CD4-positive, alpha-beta T cell (primary cell): ENCODE data around the gene HSPA9. TPM values are rescaled to one million over a fixed set of nuclear protein-coding genes. Genes with fewer than 3 reads are reported as not detected.

Experiments
- ATAC-seq: fragments of 200-7000 bp; cut with Tn5 transposase; one replicate; pipeline ENCODE4 v1.10.0; 2022; ENCODE audit warnings: mild to moderate bottlenecking; ENCODE audit not compliant: poor library complexity
- CTCF ChIA-PET: fragments of 350-600 bp; sonication (Branson Sonifier 250); formaldehyde crosslinking; loops from one replicate; lab custom pipeline; 2021; ENCODE audit warnings: antibody characterized with exemption, inconsistent platforms; lab: Charles Lee
- POLR2A ChIA-PET: fragments of 350-600 bp; sonication (Branson Sonifier 250); formaldehyde crosslinking; loops from one replicate; lab custom pipeline; 2021; ENCODE audit warnings: antibody characterized with exemption, inconsistent platforms; lab: Charles Lee
- DNase-seq, 14 experiments: peaks; one replicate each; pipeline ENCODE4 v3.0.0-alpha.2; 2013 to 2020; ENCODE audit warnings: mixed read lengths in 2 of 14
- H3K27ac ChIP-seq, 2 donors: one replicate each; pipeline versions ENCODE4 v1.5.1 to v1.7.0; 2013; ENCODE audit warnings: low read length in 2 of 2, low read depth in 1 of 2, mild to moderate bottlenecking in 1 of 2
- H3K27me3 ChIP-seq, 2 experiments: 1 replicate in 1 of 2; 2 replicates in 1 of 2; pipeline versions ENCODE4 v1.6.1 to v1.7.0; 2013; ENCODE audit warnings: low read length in 2 of 2, control low read depth in 1 of 2, mild to moderate bottlenecking in 1 of 2, moderate library complexity in 1 of 2; ENCODE audit not compliant: insufficient read depth in 2 of 2, control insufficient read depth in 1 of 2
- H3K36me3 ChIP-seq: one replicate; pipeline ENCODE4 v1.6.1; 2013; ENCODE audit warnings: low read length, control low read depth; ENCODE audit not compliant: insufficient read depth
- H3K4me1 ChIP-seq: one replicate; pipeline ENCODE4 v1.6.1; 2013; ENCODE audit warnings: low read length, control low read depth; ENCODE audit not compliant: insufficient read depth
- H3K4me3 ChIP-seq: one replicate; pipeline ENCODE4 v1.5.1; 2013; ENCODE audit warnings: mild to moderate bottlenecking, low read length, moderate library complexity
- H3K9me3 ChIP-seq, 2 experiments: 1 replicate in 1 of 2; 2 replicates in 1 of 2; pipeline versions ENCODE4 v1.6.1 to v1.7.0; 2013; ENCODE audit warnings: low read length in 2 of 2, mild to moderate bottlenecking in 2 of 2, control low read depth in 1 of 2, moderate library complexity in 1 of 2; ENCODE audit not compliant: control insufficient read depth in 1 of 2, insufficient read depth in 1 of 2
- H3K27ac Mint-ChIP-seq: one replicate; pipeline ENCODE4 v1.8.0; 2020; ENCODE audit warnings: mixed read lengths
- H3K27me3 Mint-ChIP-seq: one replicate; pipeline ENCODE4 v1.8.0; 2021; ENCODE audit warnings: mixed read lengths
- H3K36me3 Mint-ChIP-seq: one replicate; pipeline ENCODE4 v1.8.0; 2021; ENCODE audit warnings: low read depth, mixed read lengths
- H3K4me1 Mint-ChIP-seq: one replicate; pipeline ENCODE4 v1.8.0; 2021; ENCODE audit warnings: low read depth, mixed read lengths
- H3K4me3 Mint-ChIP-seq: one replicate; pipeline ENCODE4 v1.8.0; 2020; ENCODE audit warnings: mild to moderate bottlenecking, mixed read lengths
- H3K9me3 Mint-ChIP-seq: one replicate; pipeline ENCODE4 v1.8.0; 2020; ENCODE audit warnings: mixed read lengths
- CTCF ChIP-seq: fragments of 200-600 bp; IDR thresholded peaks from one replicate; pipeline ENCODE4 v1.8.0; 2022; ENCODE audit warnings: antibody characterized with exemption, mild to moderate bottlenecking
- intact Hi-C, 2 experiments: fragments of 100-400 bp; cut with DNase I in 1 of 2; cut with micrococcal nuclease in 1 of 2; formaldehyde crosslinking; loops; one replicate each; pipeline versions ENCODE4 v1.15.1 to v1.9.0; 2023 to 2025; cut with DNase I, micrococcal nuclease
- total RNA-seq, 174 experiments: library from RNA in 2 of 174; stranded (reverse) in 2 of 174; gene quantifications; one replicate each; pipeline ENCODE4 v1.2.3 and lab custom pipeline; 2021 to 2026

The HSPA9 gene
- total RNA-seq, 2 experiments from 2014 or later = 354 to 366 TPM

GRCh38 chr5:138517437-138517836, 57.8 kb downstream of the HSPA9 start:
- Histone ChIP-seq H3K36me3 (peaks cover 67% of the 10 kb centered on the region), H3K27ac (no peak overlapping the region), H3K9me3 (no peaks in the 10 kb centered on the region), H3K4me1 (no peaks in the 10 kb centered on the region), H3K4me3 (no peak overlapping the region), H3K27me3 (no peaks in the 10 kb centered on the region)
- no peak for TF ChIP-seq CTCF
- DNase-seq (no peak), ATAC-seq (no peak)
- H3K27ac Mint-ChIP-seq = no peak overlapping the region
- H3K4me1 Mint-ChIP-seq = peaks cover 12% of the 10 kb centered on the region
- H3K27me3 Mint-ChIP-seq = no peaks in the 10 kb centered on the region
- ChIA-PET POLR2A (no interaction called here), CTCF (interaction anchor here (1.5 kb wide), 1 partner anchor 11 kb away, joined by 3 read pairs; no protein-coding TSS in a partner anchor)
- H3K4me3 Mint-ChIP-seq = no peak overlapping the region
- peaks cover 66% of the 10 kb centered on the region for H3K36me3 Mint-ChIP-seq
- intact Hi-C loops = no loop called here
- H3K9me3 Mint-ChIP-seq = no peaks in the 10 kb centered on the region

- POLR2A ChIA-PET = no interaction called here
- no peak overlapping the region for H3K27ac Mint-ChIP-seq
Measured at GRCh38 chr5:138515556-138516245, 59.5 kb downstream of the HSPA9 start.

GRCh38 chr5:138514021-138514420, 61.2 kb downstream of the HSPA9 start:
- no peaks in the 10 kb centered on the region for H3K27me3 Mint-ChIP-seq
- ATAC-seq (no peak), DNase-seq (no peak)
- H3K9me3 Mint-ChIP-seq = no peaks in the 10 kb centered on the region
- TF ChIP-seq CTCF = no peak
- intact Hi-C loops = no loop called here
- no peak overlapping the region for H3K27ac ChIP-seq
- H3K4me1 Mint-ChIP-seq = peaks cover 4% of the 10 kb centered on the region
- H3K9me3 ChIP-seq = no peaks in the 10 kb centered on the region
- peaks cover 93% of the 10 kb centered on the region for H3K36me3 Mint-ChIP-seq
- no peak overlapping the region for H3K4me3 Mint-ChIP-seq
- H3K4me3 ChIP-seq = no peak overlapping the region
- H3K27me3 ChIP-seq = no peaks in the 10 kb centered on the region
- H3K36me3 ChIP-seq = peaks cover 86% of the 10 kb centered on the region
- ChIA-PET POLR2A (no interaction called here), CTCF (no interaction called here)
- H3K4me1 ChIP-seq = no peaks in the 10 kb centered on the region
- H3K27ac Mint-ChIP-seq = no peak overlapping the region

More at GRCh38 chr5:138515556-138516245, 59.5 kb downstream of the HSPA9 start:
- peaks cover 7% of the 10 kb centered on the region for H3K4me1 Mint-ChIP-seq
- no peak overlapping the region for H3K27ac ChIP-seq
- no peak overlapping the region for H3K4me3 ChIP-seq
- CTCF ChIA-PET = no interaction called here
- H3K36me3 ChIP-seq = peaks cover 83% of the 10 kb centered on the region
- H3K9me3 Mint-ChIP-seq = no peaks in the 10 kb centered on the region
- DNase-seq (no peak), ATAC-seq (no peak)
- peaks cover 81% of the 10 kb centered on the region for H3K36me3 Mint-ChIP-seq
- H3K4me3 Mint-ChIP-seq = no peak overlapping the region
- intact Hi-C loops = no loop called here
- H3K27me3 Mint-ChIP-seq = no peaks in the 10 kb centered on the region
- H3K9me3 ChIP-seq = no peaks in the 10 kb centered on the region
- H3K27me3 ChIP-seq = no peaks in the 10 kb centered on the region
- TF ChIP-seq CTCF = no peak
- H3K4me1 ChIP-seq = no peaks in the 10 kb centered on the region
